Measurements from ENCODE around the gene NUP214.
"Not testable (repeated sequence)": the region's sequence is repeated elsewhere in the genome, so short reads cannot be mapped to it uniquely, and the experiment has no call there.

NUP214 gene

GRCh38 chr9:131096269-131097125, 28.9 kb upstream of the NUP214 start, which contains the start of gene AIF1L:
Gene AIF1L (plus strand): TSS chr9:131096531. CDS start chr9:131096630, 99 bp downstream.
- no peak for DNase-seq (ENCODE audit: insufficient read length, low spot score)
- no peak for FAIRE-seq

- FAIRE-seq (no peak), DNase-seq (ENCODE audit: insufficient read length, low spot score) (no peak)
Measured at GRCh38 chr9:131097126-131097947, 28.0 kb upstream of the NUP214 start.

GRCh38 chr9:131097948-131098278, 27.5 kb upstream of the NUP214 start:
- no peak for DNase-seq (ENCODE audit: insufficient read length, low spot score)
- FAIRE-seq, result no peak

- DNase-seq (ENCODE audit: insufficient read length, low spot score) (no peak), FAIRE-seq (no peak)
Measured at GRCh38 chr9:131098391-131099101, 26.8 kb upstream of the NUP214 start.

GRCh38 chr9:131099102-131099606, 26.2 kb upstream of the NUP214 start:
- FAIRE-seq, result no peak
- DNase-seq (ENCODE audit: insufficient read length, low spot score), result no peak

GRCh38 chr9:131099845-131100244, 25.5 kb upstream of the NUP214 start:
- not testable (repeated sequence) for FAIRE-seq; DNase-seq (ENCODE audit: insufficient read length, low spot score)

- no peak for DNase-seq (ENCODE audit: insufficient read length, low spot score)
- FAIRE-seq, result no peak
Measured at GRCh38 chr9:131100445-131100844, 24.9 kb upstream of the NUP214 start.

GRCh38 chr9:131101207-131101964, 24.0 kb upstream of the NUP214 start:
- no peak for FAIRE-seq
- DNase-seq (ENCODE audit: insufficient read length, low spot score), result no peak

- no peak for FAIRE-seq
Measured at GRCh38 chr9:131103024-131103423, 22.4 kb upstream of the NUP214 start.

GRCh38 chr9:131103535-131103934, 21.9 kb upstream of the NUP214 start:
- no peak for DNase-seq (ENCODE audit: insufficient read length, low spot score)
- FAIRE-seq, result no peak

More at GRCh38 chr9:131103024-131103423, 22.4 kb upstream of the NUP214 start:
- DNase-seq (ENCODE audit: insufficient read length, low spot score), result no peak

- DNase-seq (ENCODE audit: insufficient read length, low spot score), result no peak
- no peak for FAIRE-seq
Measured at GRCh38 chr9:131104016-131104740, 21.2 kb upstream of the NUP214 start.

GRCh38 chr9:131105952-131106351, 19.4 kb upstream of the NUP214 start:
- DNase-seq (ENCODE audit: insufficient read length, low spot score), result no peak
- FAIRE-seq, result no peak

GRCh38 chr9:131107760-131108159, 17.6 kb upstream of the NUP214 start:
- DNase-seq (ENCODE audit: insufficient read length, low spot score), result no peak
- no peak for FAIRE-seq

- no peak for DNase-seq (ENCODE audit: insufficient read length, low spot score)
- no peak for FAIRE-seq
Measured at GRCh38 chr9:131111186-131111853, 14.1 kb upstream of the NUP214 start.

- DNase-seq (ENCODE audit: insufficient read length, low spot score), result no peak
- FAIRE-seq, result no peak
Measured at GRCh38 chr9:131111854-131112311, 13.5 kb upstream of the NUP214 start.

GRCh38 chr9:131112374-131113154, 12.8 kb upstream of the NUP214 start:
- FAIRE-seq (no peak), DNase-seq (ENCODE audit: insufficient read length, low spot score) (no peak)

- DNase-seq (ENCODE audit: insufficient read length, low spot score), result no peak
- FAIRE-seq, result no peak
Measured at GRCh38 chr9:131113655-131114054, 11.7 kb upstream of the NUP214 start.

- DNase-seq (ENCODE audit: insufficient read length, low spot score), result no peak
- no peak for FAIRE-seq
Measured at GRCh38 chr9:131114084-131114535, 11.3 kb upstream of the NUP214 start.
